ENCODE measurements around the gene ZKSCAN2.

DNA sequence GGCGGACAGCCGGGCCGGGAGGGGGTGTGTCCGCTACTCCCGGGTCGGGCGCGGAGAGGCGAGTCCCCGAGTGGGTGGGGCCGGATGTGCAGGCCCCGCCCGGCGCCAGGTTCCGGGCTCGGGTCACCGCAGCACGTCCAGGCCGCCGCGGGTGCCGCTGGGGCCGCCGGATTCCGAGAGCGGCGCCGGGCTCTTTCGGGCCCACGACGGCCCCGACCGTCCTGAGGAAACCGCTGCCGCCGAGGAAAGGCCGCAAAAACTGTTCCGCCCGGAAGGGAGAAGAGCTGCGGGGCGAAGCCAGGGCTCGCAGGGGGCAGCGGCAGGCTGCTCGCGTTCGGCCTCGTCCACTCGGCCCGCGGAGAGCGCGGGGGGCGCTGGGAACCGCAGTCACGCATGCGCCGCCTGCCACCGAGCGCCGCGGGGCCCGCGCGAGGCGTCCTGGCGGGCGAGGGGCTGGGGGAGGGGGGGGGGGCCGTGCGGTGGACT lies at the start of gene ZKSCAN2:
- TF ChIP-seq, protein P1, sequence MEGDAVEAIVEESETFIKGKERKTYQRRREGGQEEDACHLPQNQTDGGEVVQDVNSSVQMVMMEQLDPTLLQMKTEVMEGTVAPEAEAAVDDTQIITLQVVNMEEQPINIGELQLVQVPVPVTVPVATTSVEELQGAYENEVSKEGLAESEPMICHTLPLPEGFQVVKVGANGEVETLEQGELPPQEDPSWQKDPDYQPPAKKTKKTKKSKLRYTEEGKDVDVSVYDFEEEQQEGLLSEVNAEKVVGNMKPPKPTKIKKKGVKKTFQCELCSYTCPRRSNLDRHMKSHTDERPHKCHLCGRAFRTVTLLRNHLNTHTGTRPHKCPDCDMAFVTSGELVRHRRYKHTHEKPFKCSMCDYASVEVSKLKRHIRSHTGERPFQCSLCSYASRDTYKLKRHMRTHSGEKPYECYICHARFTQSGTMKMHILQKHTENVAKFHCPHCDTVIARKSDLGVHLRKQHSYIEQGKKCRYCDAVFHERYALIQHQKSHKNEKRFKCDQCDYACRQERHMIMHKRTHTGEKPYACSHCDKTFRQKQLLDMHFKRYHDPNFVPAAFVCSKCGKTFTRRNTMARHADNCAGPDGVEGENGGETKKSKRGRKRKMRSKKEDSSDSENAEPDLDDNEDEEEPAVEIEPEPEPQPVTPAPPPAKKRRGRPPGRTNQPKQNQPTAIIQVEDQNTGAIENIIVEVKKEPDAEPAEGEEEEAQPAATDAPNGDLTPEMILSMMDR (conservative IDR thresholded peaks at IDR 0.05; ENCODE audit: low read length), result no peak
- TF ChIP-seq EZH2phosphoT487 (IDR thresholded peaks at IDR 0.05; ENCODE audit: borderline replicate concordance), result no peak

All from Loucy (cell line).